Measurements from ENCODE around the gene NPEPL1.

Gene NPEPL1

DNA sequence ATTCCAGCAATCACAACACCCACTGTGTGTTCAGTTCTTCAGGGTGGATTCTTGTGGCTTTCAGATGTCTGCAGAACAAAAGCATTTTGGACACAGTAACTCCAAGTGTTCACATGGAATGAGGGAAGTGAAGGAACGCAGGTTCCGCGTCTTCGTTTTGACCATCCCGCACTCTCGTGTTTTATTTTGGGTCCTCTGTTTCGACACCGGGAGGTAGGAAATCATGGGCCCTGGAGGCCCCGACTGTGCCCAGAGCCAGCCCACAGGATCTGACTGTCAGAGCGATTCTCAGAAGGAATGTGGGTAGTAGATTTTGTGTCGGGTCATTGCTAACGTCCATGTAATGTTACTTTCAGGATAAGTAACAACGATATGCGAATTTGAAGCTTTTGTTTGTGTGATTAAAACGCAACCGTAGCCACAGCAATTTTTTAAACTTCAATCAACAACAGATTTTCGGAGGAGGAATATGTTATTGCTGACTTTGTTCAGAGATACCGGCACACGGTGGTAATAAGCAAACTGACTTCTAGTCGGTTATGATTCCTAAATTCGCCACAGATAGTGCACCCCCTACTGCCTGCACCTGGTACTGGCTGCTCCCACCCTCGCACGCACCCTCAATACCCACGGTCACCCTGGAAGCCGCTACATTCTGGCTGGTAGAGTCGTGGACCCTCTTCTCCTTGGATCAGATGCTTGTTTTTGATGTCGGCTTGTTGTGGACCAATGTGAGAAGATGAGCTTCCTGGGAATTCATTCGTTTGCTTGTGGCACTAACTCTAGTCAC is 10.5 kb downstream of the NPEPL1 start:
- DNase-seq: no peak

DNA sequence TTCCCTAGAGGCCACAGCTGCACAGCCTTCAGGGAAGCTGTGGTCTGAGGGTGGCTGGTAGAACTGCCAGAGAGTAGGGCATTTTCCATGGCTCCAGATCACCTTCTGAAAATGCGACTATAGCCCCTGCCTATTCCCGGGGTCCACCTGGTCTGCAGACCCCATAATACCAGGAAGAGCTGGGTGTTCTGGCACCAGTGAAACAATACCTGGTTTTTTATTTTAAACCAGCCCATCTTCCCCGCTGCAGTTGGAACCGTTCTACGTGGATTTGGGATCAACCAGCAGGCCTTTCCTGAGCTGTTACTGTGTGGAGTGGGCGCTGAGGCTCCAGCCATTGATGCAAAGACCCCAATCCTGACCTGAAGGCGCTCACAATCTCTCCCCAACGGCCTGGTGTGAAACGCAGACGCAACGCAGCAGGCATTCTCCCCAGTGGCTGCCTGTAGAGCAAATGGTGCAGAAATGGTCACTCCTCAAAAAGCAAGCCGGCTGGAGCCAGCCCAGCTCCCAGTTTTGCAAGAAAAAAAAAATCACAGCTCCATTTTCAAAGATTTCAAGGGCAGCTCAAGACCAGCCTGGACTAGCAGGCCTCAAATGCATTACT is 11.3 kb downstream of the NPEPL1 start:
- DNase-seq: no peak

DNA sequence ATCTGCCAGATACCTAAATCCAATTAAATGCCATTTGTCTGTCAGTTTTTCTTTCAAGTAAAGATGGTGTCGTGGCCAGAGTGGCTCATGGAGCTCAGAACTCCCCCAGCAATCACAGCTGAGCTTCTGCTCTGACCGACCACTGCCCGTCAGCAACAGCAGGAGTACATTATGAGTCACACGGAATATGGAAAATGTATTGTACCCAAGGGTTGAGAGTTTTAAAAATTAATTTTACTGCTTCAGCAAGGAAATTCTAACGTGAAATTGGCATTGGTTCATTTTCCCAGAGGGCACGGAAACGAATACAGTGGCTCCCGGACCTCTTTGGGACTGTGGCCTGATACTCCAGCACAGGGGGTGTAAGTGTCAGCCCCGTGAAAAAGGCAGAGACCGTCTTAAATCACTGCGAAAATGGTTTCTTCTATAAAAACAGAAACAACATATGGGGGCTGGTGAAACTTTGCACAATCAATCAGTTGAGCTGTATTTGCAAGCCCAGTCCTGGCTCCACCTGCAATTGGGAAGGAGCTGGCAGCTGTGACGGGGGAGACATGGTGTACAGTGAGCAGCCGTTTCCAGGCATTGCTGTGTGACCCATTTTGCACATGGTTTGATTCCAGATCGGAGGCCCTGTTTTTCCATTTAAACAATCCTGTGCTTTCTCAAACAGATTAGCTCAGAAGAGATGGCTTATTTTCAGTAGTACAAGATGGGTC is 12.8 kb downstream of the NPEPL1 start:
- DNase-seq: no peak

DNA sequence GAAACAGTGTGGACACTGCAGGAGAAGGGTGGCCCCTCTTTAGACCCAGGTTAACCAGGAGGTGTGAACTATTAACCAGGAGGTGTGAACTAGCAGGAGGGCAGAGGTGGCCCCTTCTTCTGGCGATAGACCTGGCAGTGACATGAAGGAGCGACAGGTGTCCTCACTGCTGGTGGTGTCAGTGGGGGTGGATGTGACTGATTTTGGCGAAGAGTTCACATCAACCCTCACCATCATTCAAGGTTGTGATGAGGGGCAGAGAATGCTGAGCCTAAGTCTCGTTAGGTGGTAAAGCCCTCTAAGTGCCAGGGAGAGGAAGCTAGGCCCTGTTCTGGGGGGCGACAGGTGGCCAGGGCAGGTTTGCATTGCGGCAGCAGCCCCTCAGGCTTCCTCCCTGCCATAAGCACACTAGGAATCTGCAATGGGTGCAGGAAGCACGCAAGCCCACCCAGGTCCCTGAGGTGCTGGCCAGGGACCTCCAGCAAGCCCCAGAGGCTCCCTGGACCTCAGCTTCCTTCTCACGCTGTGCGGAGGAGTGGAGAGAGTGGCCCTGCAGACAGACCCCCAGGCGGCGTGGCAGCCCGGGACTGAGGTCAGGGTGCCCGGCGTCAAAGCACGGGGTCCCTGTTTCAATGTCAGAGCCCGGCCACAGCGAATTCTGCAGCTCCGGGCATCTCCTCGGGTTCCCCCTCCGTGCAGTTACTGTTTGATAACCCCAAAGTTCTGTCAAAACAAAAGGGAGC is 13.7 kb downstream of the NPEPL1 start:
- DNase-seq: no peak

DNA sequence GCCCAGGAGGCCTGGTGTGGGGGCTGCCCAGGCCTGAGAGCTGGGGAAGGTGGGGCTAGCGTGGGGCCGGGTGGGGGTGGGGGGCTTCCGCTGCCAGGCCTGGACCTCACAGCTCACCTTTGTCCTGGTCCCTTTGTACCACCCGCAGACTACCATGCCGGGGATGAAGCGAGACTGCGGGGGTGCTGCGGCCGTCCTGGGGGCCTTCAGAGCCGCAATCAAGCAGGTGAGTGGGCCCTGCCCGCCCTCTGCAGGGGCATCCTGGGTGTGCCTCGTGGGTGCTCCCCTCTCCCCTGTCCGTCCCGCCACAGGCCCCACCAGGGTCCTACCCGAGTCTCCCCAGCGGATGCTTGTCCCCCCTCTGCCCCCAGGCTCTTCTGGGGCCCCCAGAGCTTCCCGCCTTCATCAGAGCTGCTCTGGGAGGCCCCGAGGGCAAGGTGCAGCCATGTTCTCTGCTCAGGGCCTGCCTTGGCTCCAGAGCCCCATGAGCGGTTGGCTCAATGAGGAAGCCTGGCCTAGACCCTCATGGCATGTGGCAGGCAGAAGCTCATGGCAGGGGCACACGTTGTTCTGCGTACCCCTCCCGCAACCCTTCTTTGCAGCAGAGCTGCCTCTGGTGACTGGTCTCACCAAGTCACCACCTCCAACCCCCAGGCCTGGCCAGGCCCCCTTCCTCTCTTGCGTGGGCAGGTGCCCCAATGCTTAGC is 14.5 kb downstream of the NPEPL1 start:
- DNase-seq: no peak

DNA sequence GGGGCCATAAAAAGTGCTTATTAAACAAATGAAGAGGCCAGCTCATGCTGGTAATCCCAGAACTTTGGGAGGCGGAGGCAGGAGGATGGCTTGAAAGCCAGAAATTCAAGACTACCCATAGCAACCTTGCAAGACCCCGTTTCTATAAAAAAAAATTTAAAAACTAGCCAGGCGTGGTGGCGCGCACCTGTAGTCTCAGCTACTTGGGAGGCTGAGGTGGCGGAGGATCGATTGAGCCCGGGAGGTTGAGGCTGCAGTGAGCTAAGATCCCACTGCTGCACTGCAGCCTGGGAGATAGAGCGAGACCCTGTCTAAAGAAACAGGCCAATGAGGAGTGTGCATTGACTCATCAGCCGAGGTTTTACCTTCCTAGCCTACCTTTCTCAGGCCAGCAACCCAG is 15.2 kb downstream of the NPEPL1 start:
- no peak for DNase-seq

DNA sequence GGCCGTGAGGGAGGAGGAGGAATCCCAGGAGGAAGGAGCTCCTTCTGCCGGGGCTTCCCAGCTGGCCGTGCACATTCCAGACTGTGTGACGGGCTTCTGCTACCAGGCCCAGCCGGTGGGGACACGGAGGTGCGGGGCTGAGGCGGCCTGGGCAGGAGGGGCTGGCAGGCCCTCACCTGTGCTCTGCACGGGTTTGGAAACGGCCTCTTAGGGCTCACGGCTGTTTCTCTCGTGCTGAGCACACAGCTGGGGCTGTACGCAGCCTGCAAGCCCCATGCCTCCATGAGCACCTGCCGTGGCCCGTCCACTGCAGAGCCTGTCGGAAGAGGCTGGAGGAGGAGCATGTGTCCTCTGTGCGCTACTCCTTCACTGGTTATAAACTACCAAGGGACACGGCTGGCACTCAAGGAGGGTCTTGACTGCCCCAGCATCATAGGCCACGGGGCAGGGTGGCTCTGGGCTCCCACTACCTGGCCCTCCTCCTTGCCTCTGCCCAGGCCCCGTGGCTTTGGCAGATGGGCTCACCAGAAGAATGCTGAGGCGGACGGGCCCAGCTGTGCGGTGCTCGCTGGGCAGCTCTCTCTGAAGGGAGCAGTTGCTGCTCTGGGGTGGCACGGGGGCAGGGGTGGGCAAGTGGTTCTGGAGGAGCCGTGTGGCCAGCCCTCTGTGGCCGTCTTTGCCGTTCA is 15.8 kb downstream of the NPEPL1 start:
- no peak for DNase-seq

DNA sequence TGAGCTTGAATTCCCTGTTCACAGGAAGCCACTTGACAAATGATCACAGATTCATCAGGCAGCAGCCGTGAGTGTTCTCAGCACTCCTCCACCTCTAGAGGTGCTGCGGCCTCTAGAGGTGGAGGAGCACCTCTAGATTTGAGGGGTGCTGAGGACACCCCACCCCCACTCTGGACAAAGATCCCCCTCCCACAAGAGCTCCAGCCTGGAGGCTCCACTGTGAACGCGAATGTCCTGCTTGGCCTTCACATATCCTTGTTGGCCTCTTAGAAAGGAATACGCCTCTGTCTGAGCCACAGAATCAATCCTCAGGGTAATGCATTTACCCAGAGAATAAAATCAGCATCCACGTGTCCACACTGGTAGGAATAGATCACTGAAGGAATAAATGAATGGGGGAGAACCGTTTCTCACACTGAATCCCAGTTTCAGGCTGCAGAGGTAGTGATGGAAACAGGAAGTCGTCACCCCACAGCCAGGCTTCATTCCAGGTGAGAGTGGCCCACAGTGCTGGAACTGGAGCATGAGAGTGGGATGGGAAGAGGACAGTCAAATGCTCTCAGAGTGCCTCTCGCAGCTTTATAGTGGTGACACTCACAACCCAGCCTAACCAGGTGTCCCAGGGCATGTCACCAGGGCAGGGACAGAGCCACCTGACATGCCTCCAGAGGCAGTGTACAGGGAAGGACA is 16.6 kb downstream of the NPEPL1 start:
- no peak for DNase-seq

DNA sequence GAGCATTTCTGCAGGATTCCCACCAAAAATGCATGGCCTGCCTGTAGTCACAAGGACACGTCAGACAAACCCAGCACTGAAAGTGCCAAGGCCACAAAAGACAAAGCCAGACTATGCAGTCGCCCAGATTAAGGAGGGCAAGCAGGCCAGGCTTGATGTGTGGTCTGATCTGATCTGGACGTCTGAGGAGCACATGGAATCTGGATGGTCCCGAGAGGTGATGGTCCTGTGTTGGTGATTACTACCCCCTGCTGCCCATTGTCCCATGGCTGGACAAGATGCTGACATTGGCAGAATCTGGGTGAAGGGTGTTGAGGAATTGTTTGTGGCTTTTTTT is 17.1 kb downstream of the NPEPL1 start:
- no peak for DNase-seq

DNA sequence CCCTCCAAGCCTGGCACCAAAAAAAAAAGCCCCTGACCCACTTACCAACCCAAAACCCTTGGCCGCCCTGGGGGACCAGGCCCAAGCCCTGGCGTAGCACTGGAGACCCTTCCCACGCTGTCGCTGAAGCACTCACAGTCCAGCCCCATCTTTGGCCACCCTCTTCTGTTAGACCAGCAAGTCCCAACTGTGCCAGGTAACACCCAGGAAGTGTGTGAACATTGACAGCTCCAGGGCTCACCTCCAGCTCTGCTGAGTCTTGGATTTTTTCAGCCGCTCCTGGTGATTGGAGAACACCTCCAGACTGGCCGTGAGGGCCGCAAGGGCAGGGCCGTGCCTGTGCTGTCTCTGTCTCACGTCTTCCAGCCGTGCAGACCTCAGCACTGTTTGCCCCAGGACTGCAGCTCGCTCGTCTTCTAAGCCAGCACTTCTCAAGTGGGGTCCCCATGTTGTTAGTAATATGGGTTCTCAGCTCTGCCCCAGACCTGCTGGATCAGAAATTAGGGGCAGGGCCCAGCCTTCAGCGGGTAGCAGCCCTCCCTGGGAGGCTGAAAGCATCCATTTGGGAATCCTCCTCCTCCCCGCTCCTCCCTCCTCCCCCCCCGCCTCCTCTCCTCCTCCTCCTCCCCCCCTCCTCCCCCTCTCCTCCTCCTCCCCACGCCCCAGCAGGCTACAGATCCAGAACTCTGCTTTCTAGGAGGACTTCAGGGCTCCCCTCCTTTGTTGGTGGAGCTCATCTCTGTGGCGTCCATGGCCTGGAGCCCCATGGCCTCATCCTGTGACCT is 18.1 kb downstream of the NPEPL1 start:
- DNase-seq: no peak

DNA sequence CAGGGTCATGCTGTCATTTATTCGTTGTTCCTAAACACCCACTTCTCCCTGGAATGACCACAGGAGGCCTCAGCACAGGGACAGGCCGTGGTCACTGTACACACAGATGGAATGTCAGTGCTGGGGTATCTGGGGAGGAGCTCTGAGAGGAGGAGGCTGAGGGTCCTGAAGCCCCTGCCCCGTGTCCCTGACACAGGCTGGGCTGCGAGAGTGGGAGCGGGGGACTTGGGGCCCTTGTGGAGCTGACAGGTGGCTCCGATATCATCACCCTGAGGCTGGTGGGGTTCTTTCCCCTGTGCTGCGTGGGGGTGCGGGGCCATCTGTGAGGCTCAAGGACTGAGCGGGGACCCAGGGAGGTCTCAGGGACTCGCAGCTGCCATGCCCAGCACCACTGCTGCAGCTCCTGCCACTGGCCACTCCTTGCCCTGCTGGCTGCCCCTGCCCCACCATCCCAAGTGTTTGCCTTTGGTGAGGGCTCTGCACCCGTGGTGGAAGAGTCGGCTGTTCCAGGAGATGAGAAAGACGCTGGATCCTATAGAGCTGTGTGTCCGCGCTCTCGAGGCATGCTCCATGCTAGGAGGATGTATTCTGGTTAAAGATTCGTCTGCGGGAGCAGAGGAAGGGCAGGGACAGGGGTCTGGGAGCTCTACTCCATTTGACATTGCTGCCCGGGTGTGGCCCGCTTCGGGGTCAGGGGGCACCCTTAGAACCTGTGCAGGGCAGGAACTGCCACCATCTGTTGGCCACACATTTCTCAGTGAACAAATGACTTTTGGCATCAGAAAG is 18.9 kb downstream of the NPEPL1 start:
- DNase-seq: no peak

DNA sequence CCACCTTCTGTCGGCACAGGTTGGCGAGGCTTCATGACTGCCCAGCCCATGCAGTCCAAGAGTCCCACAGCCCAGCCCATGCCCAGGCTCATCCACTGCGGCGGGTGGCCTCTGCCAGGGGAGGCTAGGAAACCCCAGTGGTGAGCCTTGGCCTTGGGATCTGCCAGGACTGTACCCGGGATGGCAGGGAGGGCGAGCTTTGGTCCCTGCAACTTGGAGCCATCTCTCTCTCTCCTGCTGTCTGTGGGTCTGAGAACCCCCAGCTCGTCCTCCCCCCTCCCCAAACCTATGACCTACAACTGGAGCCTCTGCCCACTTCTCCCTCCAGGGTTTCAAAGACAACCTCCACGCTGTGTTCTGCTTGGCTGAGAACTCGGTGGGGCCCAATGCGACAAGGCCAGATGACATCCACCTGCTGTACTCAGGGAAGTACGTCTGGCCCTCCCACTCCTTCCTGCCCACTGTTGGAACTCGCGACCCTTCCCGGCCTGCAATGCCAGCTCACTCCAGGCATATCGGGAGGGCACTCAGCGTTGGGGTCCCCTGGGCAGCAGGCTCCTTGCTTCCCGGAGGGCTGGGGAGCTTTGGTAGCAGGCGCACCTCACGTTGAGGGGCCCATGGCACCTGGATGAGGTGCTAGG is 19.7 kb downstream of the NPEPL1 start:
- DNase-seq: no peak

DNA sequence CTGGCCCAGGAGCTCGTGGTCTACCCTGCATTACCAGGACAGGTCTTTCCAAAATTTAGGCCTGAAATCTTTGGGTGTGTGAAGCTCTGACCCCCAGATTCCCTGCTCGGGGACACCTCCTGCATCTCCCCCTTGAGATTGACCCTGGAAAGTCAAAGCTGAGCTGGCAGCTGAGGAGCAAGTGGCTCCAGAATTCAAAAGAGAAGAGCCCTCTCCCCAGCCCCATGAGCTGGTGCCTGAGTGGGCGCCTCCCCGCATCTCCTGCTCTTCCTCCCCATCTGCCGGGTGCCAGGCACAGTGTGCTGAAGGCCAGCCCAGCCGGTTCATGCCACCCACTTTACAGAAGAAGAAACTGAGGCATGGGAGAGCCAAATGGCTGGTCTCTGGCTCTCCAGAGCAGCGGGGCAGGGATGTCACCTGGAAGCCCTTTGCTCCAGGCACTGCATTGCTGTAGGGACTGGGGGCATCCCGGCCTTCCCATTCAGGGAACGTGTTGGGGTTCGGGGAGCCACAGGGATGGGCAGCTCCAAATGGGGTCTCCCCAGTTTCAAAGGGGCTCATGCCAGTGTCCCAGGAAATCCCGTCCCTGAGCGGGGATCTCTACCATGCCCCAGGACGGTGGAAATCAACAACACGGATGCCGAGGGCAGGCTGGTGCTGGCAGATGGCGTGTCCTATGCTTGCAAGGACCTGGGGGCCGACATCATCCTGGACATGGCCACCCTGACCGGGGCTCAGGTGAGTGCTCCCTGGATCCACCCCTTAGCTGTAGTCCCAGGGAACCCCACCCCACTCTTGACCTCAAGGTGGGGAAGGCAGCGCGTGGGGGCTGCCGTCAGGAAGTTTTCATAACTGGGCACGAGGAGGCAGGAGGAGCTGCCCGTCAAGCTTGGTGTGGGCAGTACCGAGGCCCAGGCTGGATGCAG is 20.5 kb downstream of the NPEPL1 start:
- no peak for DNase-seq

DNA sequence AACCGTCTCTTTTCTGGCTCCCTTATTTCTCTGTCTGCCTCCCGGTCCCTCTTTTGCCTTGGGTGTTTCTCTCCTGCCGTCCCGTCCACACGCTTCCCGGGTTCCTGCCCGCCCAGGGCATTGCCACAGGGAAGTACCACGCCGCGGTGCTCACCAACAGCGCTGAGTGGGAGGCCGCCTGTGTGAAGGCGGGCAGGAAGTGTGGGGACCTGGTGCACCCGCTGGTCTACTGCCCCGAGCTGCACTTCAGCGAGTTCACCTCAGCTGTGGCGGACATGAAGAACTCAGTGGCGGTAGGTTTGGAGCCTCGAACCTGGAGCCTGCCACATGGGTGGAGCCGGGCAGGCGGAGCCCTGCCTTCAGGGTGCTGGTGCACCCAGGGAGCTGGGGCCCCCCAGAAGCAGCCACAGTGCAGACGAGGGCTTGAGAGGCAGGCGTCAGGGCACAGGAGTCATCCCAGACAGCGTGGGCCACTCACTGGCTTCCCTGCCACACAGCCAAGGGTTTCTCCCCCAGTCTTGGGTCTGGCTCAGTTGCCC is 21.3 kb downstream of the NPEPL1 start:
- no peak for DNase-seq

DNA sequence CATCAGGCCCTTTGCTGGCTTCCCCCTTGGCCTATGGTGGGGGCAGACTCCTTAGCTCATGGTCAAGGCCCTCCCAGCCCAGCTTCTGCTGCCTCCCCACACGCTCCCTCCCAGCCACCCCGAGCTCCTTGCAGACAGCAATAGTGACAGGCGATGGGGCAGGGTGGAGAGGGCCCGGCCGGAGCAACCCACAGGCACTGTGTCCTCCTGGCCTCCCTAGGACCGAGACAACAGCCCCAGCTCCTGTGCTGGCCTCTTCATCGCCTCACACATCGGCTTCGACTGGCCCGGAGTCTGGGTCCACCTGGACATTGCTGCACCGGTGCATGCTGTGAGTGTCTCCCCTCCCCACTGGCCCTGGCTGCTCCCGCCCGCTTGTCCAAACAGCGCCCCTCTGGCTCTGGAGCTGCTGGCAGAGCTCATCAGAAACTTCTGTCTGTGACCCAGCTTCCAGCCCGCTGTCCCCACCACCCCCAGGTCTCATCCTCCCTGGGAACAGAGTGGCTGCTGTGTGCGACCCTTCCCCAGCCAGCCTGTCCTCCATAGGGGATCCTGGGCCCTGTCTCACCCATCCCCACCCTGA is 21.8 kb downstream of the NPEPL1 start:
- DNase-seq: no peak

DNA sequence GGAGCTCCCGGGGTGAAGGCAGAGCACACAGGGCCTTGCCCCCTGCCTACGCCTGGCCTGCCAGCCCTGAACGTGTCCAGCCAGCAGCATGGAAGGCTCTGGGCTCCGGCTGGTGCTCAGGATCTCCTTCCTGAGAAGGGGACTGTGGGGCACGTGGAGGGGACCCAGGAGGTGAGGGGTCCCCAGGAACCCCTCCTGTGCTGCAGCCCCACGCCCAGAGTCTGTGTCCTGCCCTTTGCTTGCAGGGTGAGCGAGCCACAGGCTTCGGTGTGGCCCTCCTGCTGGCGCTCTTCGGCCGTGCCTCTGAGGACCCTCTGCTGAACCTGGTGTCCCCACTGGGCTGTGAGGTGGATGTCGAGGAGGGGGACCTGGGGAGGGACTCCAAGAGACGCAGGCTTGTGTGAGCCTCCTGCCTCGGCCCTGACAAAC is 22.3 kb downstream of the NPEPL1 start:
- DNase-seq: no peak

DNA sequence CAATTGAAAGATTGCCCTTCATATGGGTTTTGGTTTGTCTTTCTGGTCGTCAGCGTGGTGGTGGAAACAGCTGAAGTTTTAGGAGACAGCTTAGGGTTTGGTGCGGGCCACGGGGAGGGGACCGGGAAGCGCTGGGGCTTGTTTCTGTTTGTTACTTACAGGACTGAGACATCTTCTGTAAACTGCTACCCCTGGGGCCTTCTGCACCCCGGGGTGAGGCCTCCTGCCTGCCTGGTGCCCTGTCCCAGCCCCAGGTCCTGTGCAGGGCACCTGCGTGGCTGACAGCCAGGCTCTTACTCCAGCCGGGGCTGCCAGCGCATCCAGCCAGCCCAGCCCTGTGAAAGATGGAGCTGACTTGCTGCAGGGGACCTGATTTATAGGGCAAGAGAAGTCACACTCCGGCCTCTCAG is 22.8 kb downstream of the NPEPL1 start:
- no peak for DNase-seq
